Body of pancreas (tissue), 4 donors: ENCODE data around the gene FMNL2.

Experiments used
- CTCF ChIP-seq, 7 experiments: fragments of 450-650 bp in 4 of 7; fragments of 200-600 bp in 3 of 7; sonication (generic) in 3 of 7; IDR thresholded peaks; one replicate each; pipeline ENCODE4 v1.5.1; 2016 to 2019; ENCODE audit warnings: antibody characterized with exemption in 7 of 7
- POLR2A ChIP-seq, 3 donors: fragments of 450-650 bp; IDR thresholded peaks; one replicate each; pipeline ENCODE4 v1.6.1; 2016; ENCODE audit warnings: antibody characterized with exemption in 3 of 3, mild to moderate bottlenecking in 2 of 3

- TF ChIP-seq CTCF (IDR thresholded peaks at IDR 0.05) (no peak), POLR2A (IDR thresholded peaks at IDR 0.05) (no peak)
Measured at GRCh38 chr2:152490686-152491455, 155.9 kb downstream of the FMNL2 start.
